MM.1S (cell line): ENCODE data around the gene ANK2.
"Not testable (repeated sequence)": the region's sequence is repeated elsewhere in the genome, so short reads cannot be mapped to it uniquely, and the experiment has no call there.

Source experiments
- DNase-seq: peaks from one replicate; pipeline ENCODE4 v3.0.0-alpha.2; 2015
- H2AFZ ChIP-seq: fragments of 300-600 bp; sonication (generic); 2 replicates; pipeline ENCODE4 v1.6.0; 2016; ENCODE audit warnings: antibody characterized with exemption, low read length
- H3F3A ChIP-seq: fragments of 300-600 bp; sonication (generic); 2 replicates; pipeline ENCODE4 v1.6.1; 2016; ENCODE audit warnings: mild to moderate bottlenecking, antibody characterized with exemption, low read length, moderate library complexity, mixed read lengths; ENCODE audit not compliant: insufficient read depth
- H3K27ac ChIP-seq: fragments of 300-600 bp; sonication (generic); 2 replicates; pipeline ENCODE4 v1.5.1; 2016; ENCODE audit warnings: mild to moderate bottlenecking, low read length
- H3K27me3 ChIP-seq: fragments of 300-600 bp; sonication (generic); replicated peaks from 2 replicates; pipeline ENCODE4 v1.6.0; 2016; ENCODE audit warnings: low read length; ENCODE audit not compliant: insufficient read depth
- H3K36me3 ChIP-seq: fragments of 300-600 bp; sonication (generic); replicated peaks from 2 replicates; pipeline ENCODE4 v1.6.1; 2016; ENCODE audit warnings: mild to moderate bottlenecking, low read length, mixed read lengths; ENCODE audit not compliant: insufficient read depth
- H3K4me1 ChIP-seq: fragments of 300-600 bp; sonication (generic); 2 replicates; pipeline ENCODE4 v1.6.1; 2016; ENCODE audit warnings: low read length, mixed read lengths
- H3K4me2 ChIP-seq: fragments of 300-600 bp; sonication (generic); 2 replicates; pipeline ENCODE4 v1.6.0; 2016; ENCODE audit warnings: low read depth, low read length
- H3K4me3 ChIP-seq: fragments of 300-600 bp; sonication (generic); 2 replicates; pipeline ENCODE4 v1.5.1; 2016; ENCODE audit warnings: low read length, mixed read lengths
- H3K79me2 ChIP-seq: fragments of 300-600 bp; sonication (generic); 2 replicates; pipeline ENCODE4 v1.6.1; 2016; ENCODE audit warnings: mixed run types, low read length, mixed read lengths
- H3K9ac ChIP-seq: fragments of 300-600 bp; sonication (generic); 2 replicates; pipeline ENCODE4 v1.6.1; 2016; ENCODE audit warnings: low read length, mixed read lengths
- H3K9me2 ChIP-seq: fragments of 300-600 bp; sonication (generic); replicated peaks from 2 replicates; pipeline ENCODE4 v1.6.1; 2016; ENCODE audit warnings: mild to moderate bottlenecking, low read length, mixed read lengths; ENCODE audit not compliant: insufficient read depth
- H3K9me3 ChIP-seq: fragments of 300-600 bp; sonication (generic); replicated peaks from 2 replicates; pipeline ENCODE4 v1.6.1; 2016; ENCODE audit warnings: mild to moderate bottlenecking, low read length, mixed read lengths; ENCODE audit not compliant: insufficient read depth
- H4K20me1 ChIP-seq: fragments of 300-600 bp; sonication (generic); 2 replicates; pipeline ENCODE4 v1.6.1; 2016; ENCODE audit warnings: mild to moderate bottlenecking, low read length, moderate library complexity, mixed read lengths; ENCODE audit not compliant: insufficient read depth
- EZH2 ChIP-seq: fragments of 300-600 bp; sonication (generic); optimal IDR thresholded peaks from 2 replicates; pipeline ENCODE3; 2017; ENCODE audit warnings: low read depth, mild to moderate bottlenecking, antibody characterized with exemption, low read length, mixed read lengths
- EZH2phosphoT487 ChIP-seq: fragments of 300-600 bp; sonication (generic); IDR thresholded peaks from 2 replicates; pipeline ENCODE4 v1.6.1; 2018; ENCODE audit warnings: antibody characterized with exemption, low read length
- TF ChIP-seq, protein P1 (sequence below): fragments of 300-600 bp; sonication (generic); IDR thresholded peaks from 2 replicates; pipeline ENCODE4 v1.5.1; 2016; ENCODE audit warnings: antibody characterized with exemption, low read length, mixed read lengths

Gene ANK2

DNA sequence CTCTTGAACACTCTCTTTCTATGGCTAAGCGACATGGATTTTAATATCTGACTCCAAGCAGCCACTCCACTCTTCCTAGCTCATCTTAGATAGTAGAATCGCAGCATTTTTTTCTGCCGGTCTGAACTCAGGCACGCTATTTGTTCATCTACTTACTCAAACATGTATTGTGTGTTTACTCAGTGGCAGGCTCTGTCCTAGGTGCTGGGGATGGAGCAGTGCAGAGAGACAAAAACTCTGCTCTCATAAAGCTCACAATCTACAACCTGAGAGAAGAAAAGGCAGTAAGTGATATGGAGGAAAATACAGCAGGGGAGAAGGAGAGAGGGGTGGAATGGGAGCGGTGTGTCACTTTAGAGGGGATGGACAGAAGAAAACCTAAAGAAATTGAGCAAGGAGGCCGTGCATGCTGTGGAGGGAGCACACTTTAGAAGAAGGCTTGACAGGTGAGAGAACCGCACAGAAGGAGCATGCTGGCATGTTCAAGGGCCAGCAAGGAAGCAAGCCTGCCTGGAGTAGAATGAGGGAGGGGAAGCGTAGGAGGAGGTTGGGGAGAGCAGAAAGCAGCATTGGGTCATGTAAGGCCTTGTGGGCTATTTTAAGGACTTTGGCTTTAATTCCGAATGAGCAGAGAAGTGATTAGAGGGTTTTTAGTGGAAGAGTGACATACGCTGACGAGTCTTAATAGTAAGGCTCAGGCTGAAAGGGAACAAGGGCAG, 132.0 kb downstream of the ANK2 start:
- Histone ChIP-seq H3K27me3 (no peaks in the 10 kb centered on the region), H4K20me1 (no peaks in the 10 kb centered on the region), H3K4me1 (no peaks in the 10 kb centered on the region), H3K27ac (no peak overlapping the region), H3K36me3 (no peaks in the 10 kb centered on the region), H3K9ac (no peak overlapping the region), H3K9me3 (no peaks in the 10 kb centered on the region), H3F3A (no peaks in the 10 kb centered on the region), H3K4me2 (no peak overlapping the region), H3K4me3 (no peak overlapping the region), H2AFZ (no peak overlapping the region), H3K9me2 (no peaks in the 10 kb centered on the region), H3K79me2 (no peaks in the 10 kb centered on the region)
- TF ChIP-seq, protein P1, sequence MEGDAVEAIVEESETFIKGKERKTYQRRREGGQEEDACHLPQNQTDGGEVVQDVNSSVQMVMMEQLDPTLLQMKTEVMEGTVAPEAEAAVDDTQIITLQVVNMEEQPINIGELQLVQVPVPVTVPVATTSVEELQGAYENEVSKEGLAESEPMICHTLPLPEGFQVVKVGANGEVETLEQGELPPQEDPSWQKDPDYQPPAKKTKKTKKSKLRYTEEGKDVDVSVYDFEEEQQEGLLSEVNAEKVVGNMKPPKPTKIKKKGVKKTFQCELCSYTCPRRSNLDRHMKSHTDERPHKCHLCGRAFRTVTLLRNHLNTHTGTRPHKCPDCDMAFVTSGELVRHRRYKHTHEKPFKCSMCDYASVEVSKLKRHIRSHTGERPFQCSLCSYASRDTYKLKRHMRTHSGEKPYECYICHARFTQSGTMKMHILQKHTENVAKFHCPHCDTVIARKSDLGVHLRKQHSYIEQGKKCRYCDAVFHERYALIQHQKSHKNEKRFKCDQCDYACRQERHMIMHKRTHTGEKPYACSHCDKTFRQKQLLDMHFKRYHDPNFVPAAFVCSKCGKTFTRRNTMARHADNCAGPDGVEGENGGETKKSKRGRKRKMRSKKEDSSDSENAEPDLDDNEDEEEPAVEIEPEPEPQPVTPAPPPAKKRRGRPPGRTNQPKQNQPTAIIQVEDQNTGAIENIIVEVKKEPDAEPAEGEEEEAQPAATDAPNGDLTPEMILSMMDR: no peak
- no peak for TF ChIP-seq EZH2phosphoT487
- no peak for TF ChIP-seq EZH2
- no peak for DNase-seq

DNA sequence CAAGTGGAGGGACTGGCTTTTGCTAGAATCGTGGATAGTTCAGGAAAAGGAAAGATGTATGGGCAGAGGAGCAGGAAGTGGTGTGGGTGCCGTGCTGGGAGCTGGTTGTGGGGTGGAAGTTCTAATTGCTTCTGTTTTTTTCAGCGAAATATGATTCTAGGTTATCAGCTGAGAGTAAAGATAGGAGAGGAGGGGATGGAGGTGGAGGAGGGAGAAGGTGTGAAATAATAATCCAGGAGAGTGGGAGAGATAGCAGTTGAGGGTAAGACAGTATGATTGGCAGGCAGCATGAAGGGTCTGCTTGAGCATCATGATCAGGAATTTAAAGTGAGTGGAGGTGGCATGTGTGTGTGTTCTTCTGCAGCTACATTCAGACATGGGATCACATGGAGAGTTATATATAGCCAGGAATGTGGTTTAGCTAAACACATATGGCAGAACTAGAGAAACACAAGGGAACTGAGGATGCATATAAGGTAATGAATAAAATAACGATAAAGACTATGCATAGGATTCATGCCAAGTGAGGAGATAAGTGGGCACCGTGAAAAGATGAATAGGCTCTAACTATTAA, 133.7 kb downstream of the ANK2 start:
- Histone ChIP-seq H3K79me2 (no peaks in the 10 kb centered on the region), H3K9ac (no peak overlapping the region), H3K9me3 (no peaks in the 10 kb centered on the region), H3K4me2 (no peak overlapping the region), H3F3A (no peaks in the 10 kb centered on the region), H3K9me2 (no peaks in the 10 kb centered on the region), H3K27ac (no peak overlapping the region), H3K27me3 (no peaks in the 10 kb centered on the region), H4K20me1 (no peaks in the 10 kb centered on the region), H3K4me1 (no peaks in the 10 kb centered on the region), H3K36me3 (no peaks in the 10 kb centered on the region), H3K4me3 (no peak overlapping the region), H2AFZ (no peak overlapping the region)
- DNase-seq: no peak
- TF ChIP-seq EZH2 (no peak), EZH2phosphoT487 (no peak)
- TF ChIP-seq, protein P1: no peak

DNA sequence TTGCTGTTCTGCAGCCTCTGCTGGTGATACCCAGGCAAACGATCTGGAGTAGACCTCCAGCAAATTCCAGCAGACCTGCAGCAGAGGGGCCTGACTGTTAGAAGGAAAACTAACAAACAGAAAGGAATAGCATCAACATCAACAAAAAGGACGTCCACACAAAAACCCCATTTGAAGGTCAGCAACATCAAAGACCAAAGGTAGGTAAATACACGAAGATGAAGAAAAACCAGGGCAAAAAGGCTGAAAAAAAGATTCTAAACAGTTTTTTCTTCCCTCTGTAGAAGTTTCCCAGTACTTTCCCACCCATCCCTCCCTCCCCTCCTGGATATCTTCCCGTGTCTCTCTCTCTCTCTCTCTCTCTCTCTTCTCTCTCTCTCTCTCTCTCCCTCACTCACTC, 136.8 kb downstream of the ANK2 start:
- not testable (repeated sequence) for H2AFZ ChIP-seq, H3K27me3 ChIP-seq, H4K20me1 ChIP-seq, H3F3A ChIP-seq, H3K36me3 ChIP-seq, H3K9me3 ChIP-seq, H3K27ac ChIP-seq, H3K9me2 ChIP-seq, H3K4me2 ChIP-seq, H3K4me1 ChIP-seq, H3K4me3 ChIP-seq, DNase-seq, H3K79me2 ChIP-seq, H3K9ac ChIP-seq

DNA sequence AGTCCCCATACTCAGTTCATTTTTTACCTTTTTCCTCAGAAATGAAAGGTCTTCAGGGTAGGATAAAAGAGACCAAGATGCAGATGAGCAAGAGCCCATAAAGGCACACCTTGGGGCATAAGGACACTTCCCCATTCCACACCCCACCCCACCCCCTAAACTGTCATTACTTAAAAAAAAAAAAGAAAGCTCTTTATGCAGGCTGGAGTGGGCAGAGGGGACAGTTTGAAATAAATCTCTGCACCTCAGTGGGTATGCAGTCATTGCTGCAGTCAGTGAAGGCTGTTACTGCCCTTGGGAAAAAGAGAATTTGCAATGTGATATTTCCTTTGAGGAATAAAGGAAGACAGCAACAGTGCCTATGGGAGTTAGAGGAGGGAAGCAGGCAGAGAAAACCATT, 137.5 kb downstream of the ANK2 start:
- Histone ChIP-seq H3F3A (no peaks in the 10 kb centered on the region), H3K9me2 (no peaks in the 10 kb centered on the region), H3K4me2 (no peak overlapping the region), H3K27me3 (no peaks in the 10 kb centered on the region), H2AFZ (no peak overlapping the region), H3K36me3 (no peaks in the 10 kb centered on the region), H3K79me2 (no peaks in the 10 kb centered on the region), H3K9ac (no peak overlapping the region), H3K4me3 (no peak overlapping the region), H4K20me1 (no peaks in the 10 kb centered on the region), H3K9me3 (no peaks in the 10 kb centered on the region), H3K4me1 (no peaks in the 10 kb centered on the region), H3K27ac (no peak overlapping the region)
- TF ChIP-seq EZH2phosphoT487 (no peak), EZH2 (no peak)
- TF ChIP-seq, protein P1: no peak
- DNase-seq: no peak
